ENCODE results near the gene TSPAN7.

DNA sequence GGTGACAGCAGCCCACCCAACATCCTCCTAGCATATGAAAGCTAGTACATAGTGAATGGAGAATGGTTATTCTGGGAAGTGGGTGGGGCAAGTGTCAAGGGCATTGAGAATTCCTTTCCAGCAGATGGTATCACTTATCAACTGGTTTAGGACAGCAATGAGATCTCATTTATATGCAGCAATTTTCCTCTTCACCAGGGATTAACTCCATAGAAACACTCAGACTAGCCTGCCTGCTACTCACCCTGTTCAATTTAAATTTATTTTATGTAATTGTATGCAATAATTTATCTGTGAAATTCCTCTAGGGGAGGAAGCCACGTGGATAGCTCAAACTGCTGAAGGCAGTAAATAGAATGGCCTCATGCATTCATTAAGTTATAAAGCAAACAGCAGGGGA is 138.4 kb downstream of the TSPAN7 start:
- TF ChIP-seq, protein P1, sequence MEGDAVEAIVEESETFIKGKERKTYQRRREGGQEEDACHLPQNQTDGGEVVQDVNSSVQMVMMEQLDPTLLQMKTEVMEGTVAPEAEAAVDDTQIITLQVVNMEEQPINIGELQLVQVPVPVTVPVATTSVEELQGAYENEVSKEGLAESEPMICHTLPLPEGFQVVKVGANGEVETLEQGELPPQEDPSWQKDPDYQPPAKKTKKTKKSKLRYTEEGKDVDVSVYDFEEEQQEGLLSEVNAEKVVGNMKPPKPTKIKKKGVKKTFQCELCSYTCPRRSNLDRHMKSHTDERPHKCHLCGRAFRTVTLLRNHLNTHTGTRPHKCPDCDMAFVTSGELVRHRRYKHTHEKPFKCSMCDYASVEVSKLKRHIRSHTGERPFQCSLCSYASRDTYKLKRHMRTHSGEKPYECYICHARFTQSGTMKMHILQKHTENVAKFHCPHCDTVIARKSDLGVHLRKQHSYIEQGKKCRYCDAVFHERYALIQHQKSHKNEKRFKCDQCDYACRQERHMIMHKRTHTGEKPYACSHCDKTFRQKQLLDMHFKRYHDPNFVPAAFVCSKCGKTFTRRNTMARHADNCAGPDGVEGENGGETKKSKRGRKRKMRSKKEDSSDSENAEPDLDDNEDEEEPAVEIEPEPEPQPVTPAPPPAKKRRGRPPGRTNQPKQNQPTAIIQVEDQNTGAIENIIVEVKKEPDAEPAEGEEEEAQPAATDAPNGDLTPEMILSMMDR (IDR thresholded peaks at IDR 0.05; ENCODE audit: poor library complexity): no peak
- TF ChIP-seq EZH2 (IDR thresholded peaks at IDR 0.05; ENCODE audit: borderline replicate concordance): no peak
- no peak for TF ChIP-seq EZH2phosphoT487 (IDR thresholded peaks at IDR 0.05; ENCODE audit: low read depth, severe bottlenecking, unreplicated experiment)
